Fibroblast of the aortic adventitia (primary cell): ENCODE results near the gene HOOK2. TPM values are rescaled to one million over a fixed set of nuclear protein-coding genes. Genes with fewer than 3 reads are reported as not detected.

ENCODE experiments used
- DNase-seq: peaks from one replicate; pipeline ENCODE4 v3.0.0-alpha.2; 2010; ENCODE audit warnings: low read depth
- H3K4me3 ChIP-seq: 2 replicates; pipeline ENCODE4 v1.5.1; 2011; ENCODE audit warnings: low read depth, mild to moderate bottlenecking, control low read depth, low read length, moderate library complexity
- CTCF ChIP-seq: IDR thresholded peaks from 2 replicates; pipeline ENCODE4 v1.5.1; 2011; ENCODE audit warnings: mild to moderate bottlenecking, low read length, control low read depth, inconsistent platforms; ENCODE audit not compliant: insufficient read depth
- total RNA-seq: library from RNA; depleted of rRNA; stranded (reverse); fragments of >200 nt; gene quantifications from 2 replicates; pipeline ENCODE4 v1.2.3, GENCODE V29; 2012; ENCODE audit warnings: low replicate concordance

Gene HOOK2
- total RNA-seq, 1 donor = 15.5 TPM

GRCh38 chr19:12797141-12797587, 21.8 kb upstream of the HOOK2 start:
- H3K4me3 ChIP-seq = no peak overlapping the region
- no peak for TF ChIP-seq CTCF
- no peak for DNase-seq

GRCh38 chr19:12796146-12797071, 21.1 kb upstream of the HOOK2 start:
- H3K4me3 ChIP-seq = no peak overlapping the region
- TF ChIP-seq CTCF = peak; percentile 98
- peak; percentile 86 for DNase-seq

- H3K4me3 ChIP-seq = no peak overlapping the region
- peak; percentile 55 for DNase-seq
- TF ChIP-seq CTCF = no peak
Measured at GRCh38 chr19:12794971-12795381, 19.6 kb upstream of the HOOK2 start.

- peak overlapping the region; percentile 98 for H3K4me3 ChIP-seq
- DNase-seq = peak; percentile 75
- no peak for TF ChIP-seq CTCF
Measured at GRCh38 chr19:12794196-12794941, 19.0 kb upstream of the HOOK2 start.

- peak overlapping the region; percentile 98 for H3K4me3 ChIP-seq
- peak; percentile 91 for DNase-seq
- TF ChIP-seq CTCF = no peak
Measured at GRCh38 chr19:12793290-12794195, 18.2 kb upstream of the HOOK2 start.

GRCh38 chr19:12792853-12793289, 17.5 kb upstream of the HOOK2 start:
- peak overlapping the region; percentile 98 for H3K4me3 ChIP-seq
- no peak for TF ChIP-seq CTCF
- no peak for DNase-seq
